Keratinocyte (primary cell): ENCODE measurements around the gene PRDM11.

Experiments used
- EZH2 ChIP-seq: IDR thresholded peaks from one replicate; pipeline ENCODE4 v1.6.1; 2012; ENCODE audit warnings: inconsistent platforms, mild to moderate bottlenecking, low read length, moderate library complexity
- TF ChIP-seq, protein P1 (sequence below), 3 experiments: IDR thresholded peaks in 1 of 3; conservative IDR thresholded peaks in 1 of 3; optimal IDR thresholded peaks in 1 of 3; 2 replicates in 2 of 3; 3 replicates in 1 of 3; pipeline versions ENCODE3 to v1.5.1; 2011; ENCODE audit warnings: low read length in 3 of 3, mild to moderate bottlenecking in 3 of 3, moderate library complexity in 2 of 3, control low read depth in 1 of 3, inconsistent platforms in 1 of 3; ENCODE audit not compliant: insufficient read depth in 2 of 3; ENCODE audit errors: extremely low read depth in 1 of 3

DNA sequence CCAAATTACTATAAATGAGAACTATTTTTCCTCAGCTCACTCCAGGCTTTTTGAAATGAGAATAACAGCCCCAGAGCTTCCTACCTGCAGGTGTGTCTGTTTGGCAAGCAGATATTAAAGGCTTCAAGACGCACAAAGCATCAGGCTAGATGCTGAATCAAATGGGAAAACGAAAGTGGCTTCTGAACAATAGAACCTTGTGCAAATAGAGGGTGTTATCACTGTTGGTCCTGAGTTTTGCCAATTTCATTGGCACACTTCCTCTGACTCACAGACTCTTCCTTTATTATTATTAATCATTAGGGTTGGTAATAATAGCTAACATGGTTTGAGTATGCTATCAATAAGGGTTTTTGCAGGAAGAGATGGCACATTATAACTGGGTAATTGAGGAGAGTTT, 126.3 kb downstream of the PRDM11 start:
- TF ChIP-seq, protein P1, sequence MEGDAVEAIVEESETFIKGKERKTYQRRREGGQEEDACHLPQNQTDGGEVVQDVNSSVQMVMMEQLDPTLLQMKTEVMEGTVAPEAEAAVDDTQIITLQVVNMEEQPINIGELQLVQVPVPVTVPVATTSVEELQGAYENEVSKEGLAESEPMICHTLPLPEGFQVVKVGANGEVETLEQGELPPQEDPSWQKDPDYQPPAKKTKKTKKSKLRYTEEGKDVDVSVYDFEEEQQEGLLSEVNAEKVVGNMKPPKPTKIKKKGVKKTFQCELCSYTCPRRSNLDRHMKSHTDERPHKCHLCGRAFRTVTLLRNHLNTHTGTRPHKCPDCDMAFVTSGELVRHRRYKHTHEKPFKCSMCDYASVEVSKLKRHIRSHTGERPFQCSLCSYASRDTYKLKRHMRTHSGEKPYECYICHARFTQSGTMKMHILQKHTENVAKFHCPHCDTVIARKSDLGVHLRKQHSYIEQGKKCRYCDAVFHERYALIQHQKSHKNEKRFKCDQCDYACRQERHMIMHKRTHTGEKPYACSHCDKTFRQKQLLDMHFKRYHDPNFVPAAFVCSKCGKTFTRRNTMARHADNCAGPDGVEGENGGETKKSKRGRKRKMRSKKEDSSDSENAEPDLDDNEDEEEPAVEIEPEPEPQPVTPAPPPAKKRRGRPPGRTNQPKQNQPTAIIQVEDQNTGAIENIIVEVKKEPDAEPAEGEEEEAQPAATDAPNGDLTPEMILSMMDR (optimal IDR thresholded peaks at IDR 0.05 in 1 of 3, IDR thresholded peaks at IDR 0.05 in 1 of 3, conservative IDR thresholded peaks at IDR 0.05 in 1 of 3; ENCODE audit: extremely low read depth in 1 of 3, insufficient read depth in 2 of 3, low read length in 3 of 3): no peak
- no peak for TF ChIP-seq EZH2
